ENCODE results near the gene HSPB7.

GRCh38 chr1:15991427-15992186 lies 26.2 kb downstream of the HSPB7 start:
- no peak for TF ChIP-seq CTCF (IDR thresholded peaks at IDR 0.05)
- TF ChIP-seq POLR2A (IDR thresholded peaks at IDR 0.05): no peak
